ENCODE results near the gene PGAP1.
A peak's percentile ranks its signal among the peaks of the same experiment; 100 is the strongest.

The PGAP1 gene

GRCh38 chr2:196926562-196927375 lies at the start of gene PGAP1:
TSS of gene PGAP1 (minus strand) at chr2:196926707. CDS start at chr2:196926616, 91 bp downstream.
- DNase-seq = peak; percentile 94

- no peak for DNase-seq
These were observed 48.5 kb upstream of the PGAP1 start for GRCh38 chr2:196974970-196975369.

- no peak for DNase-seq
These were observed 45.2 kb upstream of the PGAP1 start for GRCh38 chr2:196971574-196972279.

- no peak for DNase-seq
These were observed 43.6 kb upstream of the PGAP1 start for GRCh38 chr2:196970099-196970498.

GRCh38 chr2:196968516-196968915 lies 42.0 kb upstream of the PGAP1 start:
- no peak for DNase-seq

- DNase-seq = no peak
These were observed 41.3 kb upstream of the PGAP1 start for GRCh38 chr2:196967775-196968174.

GRCh38 chr2:196967116-196967515 lies 40.6 kb upstream of the PGAP1 start:
- DNase-seq = no peak

- DNase-seq = peak; percentile 18
These were observed 39.6 kb upstream of the PGAP1 start for GRCh38 chr2:196966061-196966460.

- DNase-seq = no peak
These were observed 39.1 kb upstream of the PGAP1 start for GRCh38 chr2:196965651-196966050.

GRCh38 chr2:196963961-196964360 lies 37.5 kb upstream of the PGAP1 start:
- DNase-seq = no peak

GRCh38 chr2:196963043-196963442 lies 36.5 kb upstream of the PGAP1 start:
- no peak for DNase-seq

- no peak for DNase-seq
These were observed 35.8 kb upstream of the PGAP1 start for GRCh38 chr2:196962325-196962724.

GRCh38 chr2:196961889-196962288 lies 35.4 kb upstream of the PGAP1 start:
- no peak for DNase-seq

- DNase-seq = no peak
These were observed 33.3 kb upstream of the PGAP1 start for GRCh38 chr2:196959734-196960338.

- DNase-seq = no peak
These were observed 32.8 kb upstream of the PGAP1 start for GRCh38 chr2:196959281-196959680.

- DNase-seq = no peak
These were observed 31.5 kb upstream of the PGAP1 start for GRCh38 chr2:196957881-196958525.

- DNase-seq = no peak
These were observed 30.9 kb upstream of the PGAP1 start for GRCh38 chr2:196957442-196957841.

- DNase-seq = no peak
These were observed 29.6 kb upstream of the PGAP1 start for GRCh38 chr2:196956069-196956468.

GRCh38 chr2:196955036-196955435 lies 28.5 kb upstream of the PGAP1 start:
- DNase-seq = no peak

- no peak for DNase-seq
These were observed 27.5 kb upstream of the PGAP1 start for GRCh38 chr2:196954001-196954400.

- DNase-seq = no peak
These were observed 26.4 kb upstream of the PGAP1 start for GRCh38 chr2:196952936-196953335.

GRCh38 chr2:196951973-196952372 lies 25.5 kb upstream of the PGAP1 start:
- no peak for DNase-seq

- DNase-seq = no peak
These were observed 22.6 kb upstream of the PGAP1 start for GRCh38 chr2:196949116-196949515.

Data from OCI-M1 (cell line).